ENCODE results near the gene LSM10. TPM values are rescaled to one million over a fixed set of nuclear protein-coding genes. Genes with fewer than 3 reads are reported as not detected.

Gene LSM10
- total RNA-seq, 2 experiments from 2014 or later: 44.7 to 47.5 TPM

DNA sequence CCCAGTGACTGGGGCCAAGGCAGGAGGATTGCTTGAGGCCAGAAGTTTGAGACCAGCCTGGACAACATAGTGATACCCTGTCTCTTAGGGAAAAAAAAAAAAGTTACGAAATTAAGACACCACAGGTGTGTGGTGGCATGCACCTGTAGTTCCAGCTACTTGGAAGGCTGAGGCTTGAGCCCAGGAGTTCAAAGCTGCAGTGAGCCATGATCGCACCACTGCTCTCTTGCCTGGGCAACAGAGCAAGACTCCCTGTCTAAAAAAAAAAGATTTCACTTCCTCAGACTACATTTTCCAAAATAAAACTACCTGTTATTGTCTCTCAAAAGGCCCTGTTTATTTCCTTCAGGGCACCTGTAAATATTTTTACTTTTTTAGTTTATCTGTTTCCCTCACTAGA, 7.3 kb downstream of the LSM10 start:
- Mint-ChIP-seq H3K4me1 (ENCODE audit: low read depth) (peaks cover 31% of the 10 kb centered on the region), H3K4me3 (no peak overlapping the region), H3K36me3 (ENCODE audit: low read depth) (peaks cover 50% of the 10 kb centered on the region), H3K9me3 (ENCODE audit: insufficient read depth) (no peaks in the 10 kb centered on the region), H3K27ac (peak overlapping the region; percentile 82), H3K27me3 (ENCODE audit: low read depth) (no peaks in the 10 kb centered on the region)
- ATAC-seq (no peak), DNase-seq (no peak)
- ChIA-PET CTCF (interaction anchor here (0.9 kb wide), 1 partner anchor 23 kb away, joined by 3 read pairs; no protein-coding TSS in a partner anchor), POLR2A (no interaction called here)

GRCh38 chr1:36389999-36390398, 7.7 kb downstream of the LSM10 start:
- POLR2A ChIA-PET: no interaction called here
- DNase-seq: no peak
- CTCF ChIA-PET: interaction anchor here (0.9 to 1.1 kb wide), 2 partner anchors 19 to 23 kb away, joined by 3 read pairs; no protein-coding TSS in a partner anchor
- peak overlapping the region; percentile 82 for H3K27ac Mint-ChIP-seq
- H3K4me1 Mint-ChIP-seq (ENCODE audit: low read depth): peaks cover 30% of the 10 kb centered on the region
- no peaks in the 10 kb centered on the region for H3K9me3 Mint-ChIP-seq (ENCODE audit: insufficient read depth)
- no peak for ATAC-seq
- no peak overlapping the region for H3K4me3 Mint-ChIP-seq
- peaks cover 50% of the 10 kb centered on the region for H3K36me3 Mint-ChIP-seq (ENCODE audit: low read depth)
- no peaks in the 10 kb centered on the region for H3K27me3 Mint-ChIP-seq (ENCODE audit: low read depth)

- DNase-seq: no peak
- Mint-ChIP-seq H3K4me3 (no peak overlapping the region), H3K27me3 (ENCODE audit: low read depth) (no peaks in the 10 kb centered on the region), H3K9me3 (ENCODE audit: insufficient read depth) (no peaks in the 10 kb centered on the region), H3K36me3 (ENCODE audit: low read depth) (peaks cover 46% of the 10 kb centered on the region), H3K4me1 (ENCODE audit: low read depth) (peaks cover 32% of the 10 kb centered on the region), H3K27ac (peak overlapping the region; percentile 82)
- ChIA-PET POLR2A (interaction anchor here (1.1 to 5.9 kb wide), 2 partner anchors 8 to 23 kb away, joined by 5 to 59 read pairs; partner anchors contain the start of gene LSM10), CTCF (interaction anchor here (1.1 to 2.4 kb wide), 2 partner anchors 20 to 239 kb away, joined by 3 to 6 read pairs; partner anchors contain the start of gene TRAPPC3)
- no peak for ATAC-seq
These were observed 8.4 kb downstream of the LSM10 start for GRCh38 chr1:36389261-36389660.

DNA sequence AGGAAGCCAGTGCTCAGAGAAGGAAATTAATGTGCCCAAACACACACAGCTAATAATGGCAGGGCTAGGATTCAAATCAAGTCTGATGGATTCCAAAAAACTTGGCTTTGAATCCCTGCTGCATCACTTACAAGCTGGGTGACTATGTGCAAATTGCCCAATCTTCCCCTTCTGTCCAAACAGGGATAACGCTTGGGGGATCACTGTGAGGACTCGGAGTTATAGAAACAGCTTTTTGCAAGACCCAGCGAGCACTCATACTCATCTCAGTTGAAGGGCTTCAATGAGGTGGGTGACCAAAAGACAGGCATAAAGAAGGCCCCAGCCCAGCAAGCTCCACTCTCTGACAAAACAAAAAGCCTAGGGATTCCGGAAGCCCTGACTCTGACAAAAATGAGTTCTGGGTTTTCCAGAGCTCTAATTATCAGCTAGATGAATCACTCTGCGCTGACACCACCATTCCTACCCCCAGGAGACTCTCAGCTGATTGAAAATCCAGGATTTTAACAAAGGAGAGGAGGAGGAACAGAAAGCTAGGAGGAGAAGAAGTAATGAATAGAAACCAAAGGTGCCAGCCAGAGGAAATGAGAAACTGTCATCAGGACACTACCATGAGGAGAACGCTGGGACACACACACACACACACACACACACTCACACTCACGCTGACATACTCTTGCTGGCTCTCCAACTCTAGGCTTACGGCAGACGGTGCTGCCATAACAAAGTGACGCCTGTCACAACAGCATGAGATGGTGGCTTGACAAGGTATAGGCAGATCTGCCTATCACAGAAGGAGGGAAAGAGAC, 10.4 kb downstream of the LSM10 start:
- CTCF ChIA-PET: interaction anchor here (0.7 to 2.4 kb wide), 11 partner anchors 10 to 238 kb away, joined by 3 to 28 read pairs (median 6); partner anchors contain the start of genes LSM10 and TRAPPC3
- POLR2A ChIA-PET: interaction anchor here (0.6 to 5.9 kb wide), 12 partner anchors 10 to 227 kb away, joined by 3 to 59 read pairs (median 5); partner anchors contain the start of genes LSM10, MRPS15, OSCP1 and THRAP3
- H3K27me3 Mint-ChIP-seq (ENCODE audit: low read depth): no peaks in the 10 kb centered on the region
- no peaks in the 10 kb centered on the region for H3K9me3 Mint-ChIP-seq (ENCODE audit: insufficient read depth)
- H3K36me3 Mint-ChIP-seq (ENCODE audit: low read depth): peaks cover 34% of the 10 kb centered on the region
- peak overlapping the region; percentile 86 for H3K4me3 Mint-ChIP-seq
- DNase-seq: no peak
- peak overlapping the region; percentile 99 for H3K27ac Mint-ChIP-seq
- ATAC-seq: no peak
- H3K4me1 Mint-ChIP-seq (ENCODE audit: low read depth): peaks cover 44% of the 10 kb centered on the region

DNA sequence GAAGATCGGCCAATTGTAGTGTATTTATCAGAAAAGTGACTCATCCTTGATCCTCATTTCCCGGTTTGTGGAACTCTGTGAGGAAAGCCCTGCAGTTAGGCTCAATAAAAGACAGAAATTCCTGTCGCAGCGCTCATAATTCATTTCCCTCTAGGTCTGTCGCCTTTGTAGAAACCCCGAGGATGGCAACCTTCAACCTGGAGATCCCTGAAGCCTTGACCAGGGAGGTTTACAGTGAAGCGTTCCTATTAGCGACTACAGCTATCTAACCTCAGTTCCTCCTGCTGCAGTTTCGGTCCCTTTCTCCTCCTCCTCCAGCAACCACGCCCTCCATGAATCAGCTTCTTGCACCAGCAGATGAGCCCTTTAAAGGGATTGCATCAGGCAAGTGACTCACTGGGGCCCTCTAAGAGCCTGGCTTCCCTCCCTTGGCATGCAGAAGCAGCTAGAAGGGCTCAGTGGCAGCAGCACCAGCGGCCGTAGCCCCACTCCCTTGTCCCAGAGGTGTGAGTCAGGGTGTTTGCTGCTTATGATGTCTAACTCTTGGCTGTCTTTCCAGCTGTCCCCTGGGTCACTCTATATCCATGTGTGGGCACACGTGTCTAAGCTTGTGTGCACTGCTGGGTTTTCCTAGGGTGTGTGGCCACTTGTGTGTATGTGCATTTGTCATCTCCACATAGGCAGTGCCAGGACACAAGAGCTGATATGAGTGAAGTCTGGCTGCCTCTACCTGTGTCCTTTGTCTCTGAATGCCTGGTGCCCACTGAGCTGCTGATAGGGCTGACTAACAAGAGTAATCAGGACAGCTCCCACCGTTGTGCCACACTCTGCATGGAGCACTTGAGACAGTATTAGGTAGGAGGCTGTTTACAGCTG, 11.2 kb downstream of the LSM10 start:
- Mint-ChIP-seq H3K9me3 (ENCODE audit: insufficient read depth) (no peaks in the 10 kb centered on the region), H3K27ac (peak overlapping the region; percentile 99), H3K27me3 (ENCODE audit: low read depth) (no peaks in the 10 kb centered on the region), H3K4me1 (ENCODE audit: low read depth) (peaks cover 49% of the 10 kb centered on the region), H3K36me3 (ENCODE audit: low read depth) (peaks cover 27% of the 10 kb centered on the region), H3K4me3 (peak overlapping the region; percentile 86)
- ChIA-PET POLR2A (interaction anchor here (0.6 to 5.9 kb wide), 15 partner anchors 9 to 226 kb away, joined by 3 to 59 read pairs (median 5); partner anchors contain the start of genes LSM10, MRPS15, OSCP1 and THRAP3), CTCF (interaction anchor here (0.7 to 2.1 kb wide), 10 partner anchors 9 to 237 kb away, joined by 3 to 28 read pairs (median 6); partner anchors contain the start of gene LSM10)
- peak; percentile 96 for DNase-seq
- peak; percentile 73 for ATAC-seq

GRCh38 chr1:36385410-36386264, 12.1 kb downstream of the LSM10 start, which contains the start of gene STK40:
STK40 (minus strand) TSS chr1:36385924; CDS start chr1:36361332, 24,592 bp downstream.
- peaks cover 54% of the 10 kb centered on the region for H3K4me1 Mint-ChIP-seq (ENCODE audit: low read depth)
- H3K27me3 Mint-ChIP-seq (ENCODE audit: low read depth): no peaks in the 10 kb centered on the region
- ChIA-PET CTCF (interaction anchor here (1.0 to 2.2 kb wide), 14 partner anchors 12 to 236 kb away, joined by 3 to 28 read pairs (median 7); partner anchors contain the start of genes LSM10, SH3D21 and TRAPPC3), POLR2A (interaction anchor here (0.6 to 5.9 kb wide), 17 partner anchors 8 to 236 kb away, joined by 3 to 59 read pairs (median 6); partner anchors contain the start of genes LSM10, MRPS15, OSCP1 and TRAPPC3)
- peak; percentile 92 for ATAC-seq
- peak within 1 kb of the TSS; percentile 86 for H3K4me3 Mint-ChIP-seq
- peak; percentile 99 for DNase-seq
- H3K9me3 Mint-ChIP-seq (ENCODE audit: insufficient read depth): no peaks in the 10 kb centered on the region
- peak within 1 kb of the TSS; percentile 99 for H3K27ac Mint-ChIP-seq
- peaks cover 26% of the 10 kb centered on the region for H3K36me3 Mint-ChIP-seq (ENCODE audit: low read depth)

- Mint-ChIP-seq H3K36me3 (ENCODE audit: low read depth) (peaks cover 22% of the 10 kb centered on the region), H3K4me1 (ENCODE audit: low read depth) (peaks cover 57% of the 10 kb centered on the region)
- CTCF ChIA-PET: interaction anchor here (0.6 to 2.2 kb wide), 11 partner anchors 12 to 235 kb away, joined by 3 to 18 read pairs (median 4); partner anchors contain the start of genes LSM10, SH3D21 and TRAPPC3
These were observed 12.9 kb downstream of the LSM10 start for GRCh38 chr1:36384542-36385409.

GRCh38 chr1:36383240-36383639, 14.5 kb downstream of the LSM10 start:
- POLR2A ChIA-PET: no interaction called here

More at GRCh38 chr1:36384542-36385409, 12.9 kb downstream of the LSM10 start:
- peak overlapping the region; percentile 86 for H3K4me3 Mint-ChIP-seq
- POLR2A ChIA-PET: interaction anchor here (0.8 to 5.9 kb wide), 6 partner anchors 13 to 235 kb away, joined by 3 to 59 read pairs (median 6); partner anchors contain the start of genes LSM10 and TRAPPC3
- no peak for ATAC-seq
- H3K27ac Mint-ChIP-seq: peak overlapping the region; percentile 93
- no peaks in the 10 kb centered on the region for H3K9me3 Mint-ChIP-seq (ENCODE audit: insufficient read depth)
- peak; percentile 58 for DNase-seq
- H3K27me3 Mint-ChIP-seq (ENCODE audit: low read depth): no peaks in the 10 kb centered on the region

GRCh38 chr1:36382669-36383068, 15.0 kb downstream of the LSM10 start:
- H3K36me3 Mint-ChIP-seq (ENCODE audit: low read depth): peaks cover 21% of the 10 kb centered on the region
- H3K27me3 Mint-ChIP-seq (ENCODE audit: low read depth): no peaks in the 10 kb centered on the region
- no peak overlapping the region for H3K27ac Mint-ChIP-seq
- no peak overlapping the region for H3K4me3 Mint-ChIP-seq
- DNase-seq: no peak
- H3K9me3 Mint-ChIP-seq (ENCODE audit: insufficient read depth): no peaks in the 10 kb centered on the region
- ATAC-seq: no peak
- CTCF ChIA-PET: interaction anchor here (0.8 to 1.4 kb wide), 2 partner anchors 14 to 40 kb away, joined by 3 to 5 read pairs; no protein-coding TSS in a partner anchor
- POLR2A ChIA-PET: no interaction called here
- peaks cover 67% of the 10 kb centered on the region for H3K4me1 Mint-ChIP-seq (ENCODE audit: low read depth)

More at GRCh38 chr1:36383240-36383639, 14.5 kb downstream of the LSM10 start:
- CTCF ChIA-PET: interaction anchor here (1.4 kb wide), 1 partner anchor 41 kb away, joined by 3 read pairs; no protein-coding TSS in a partner anchor
- no peaks in the 10 kb centered on the region for H3K9me3 Mint-ChIP-seq (ENCODE audit: insufficient read depth)
- no peak for DNase-seq
- H3K4me3 Mint-ChIP-seq: no peak overlapping the region
- peaks cover 64% of the 10 kb centered on the region for H3K4me1 Mint-ChIP-seq (ENCODE audit: low read depth)
- H3K36me3 Mint-ChIP-seq (ENCODE audit: low read depth): peaks cover 20% of the 10 kb centered on the region
- H3K27ac Mint-ChIP-seq: no peak overlapping the region
- H3K27me3 Mint-ChIP-seq (ENCODE audit: low read depth): no peaks in the 10 kb centered on the region
- no peak for ATAC-seq
